ENCODE measurements around the gene NKAIN2. TPM values are rescaled to one million over a fixed set of nuclear protein-coding genes. Genes with fewer than 3 reads are reported as not detected.
"Not testable (repeated sequence)": the region's sequence is repeated elsewhere in the genome, so short reads cannot be mapped to it uniquely, and the experiment has no call there.

Gene NKAIN2
- total RNA-seq, 4 donors from 2014 or later, result 0.31 to 0.58 (median 0.39) TPM; not detected in 1

GRCh38 chr6:124339610-124340334 is 536.1 kb downstream of the NKAIN2 start:
- in situ Hi-C loops (cut with MboI; ENCODE audit: low sequenced_read_pairs in 4 of 4) (no loop called here), intact Hi-C loops (cut with DNase I; ENCODE audit: low total_unique reads) (loop anchor here (5.0 kb wide), 1 partner anchor 378 kb away; no protein-coding TSS in a partner anchor)
- H3K27ac ChIP-seq, result no peak overlapping the region
- no peak overlapping the region for H3K4me3 ChIP-seq
- H3K36me3 ChIP-seq, result no peaks in the 10 kb centered on the region
- H3K9me3 ChIP-seq, result no peaks in the 10 kb centered on the region
- no peak for ATAC-seq
- no peaks in the 10 kb centered on the region for H3K4me1 ChIP-seq
- no peaks in the 10 kb centered on the region for H3K27me3 ChIP-seq
- TF ChIP-seq POLR2A (IDR thresholded peaks at IDR 0.05), result no peak
- TF ChIP-seq, protein P1, sequence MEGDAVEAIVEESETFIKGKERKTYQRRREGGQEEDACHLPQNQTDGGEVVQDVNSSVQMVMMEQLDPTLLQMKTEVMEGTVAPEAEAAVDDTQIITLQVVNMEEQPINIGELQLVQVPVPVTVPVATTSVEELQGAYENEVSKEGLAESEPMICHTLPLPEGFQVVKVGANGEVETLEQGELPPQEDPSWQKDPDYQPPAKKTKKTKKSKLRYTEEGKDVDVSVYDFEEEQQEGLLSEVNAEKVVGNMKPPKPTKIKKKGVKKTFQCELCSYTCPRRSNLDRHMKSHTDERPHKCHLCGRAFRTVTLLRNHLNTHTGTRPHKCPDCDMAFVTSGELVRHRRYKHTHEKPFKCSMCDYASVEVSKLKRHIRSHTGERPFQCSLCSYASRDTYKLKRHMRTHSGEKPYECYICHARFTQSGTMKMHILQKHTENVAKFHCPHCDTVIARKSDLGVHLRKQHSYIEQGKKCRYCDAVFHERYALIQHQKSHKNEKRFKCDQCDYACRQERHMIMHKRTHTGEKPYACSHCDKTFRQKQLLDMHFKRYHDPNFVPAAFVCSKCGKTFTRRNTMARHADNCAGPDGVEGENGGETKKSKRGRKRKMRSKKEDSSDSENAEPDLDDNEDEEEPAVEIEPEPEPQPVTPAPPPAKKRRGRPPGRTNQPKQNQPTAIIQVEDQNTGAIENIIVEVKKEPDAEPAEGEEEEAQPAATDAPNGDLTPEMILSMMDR (IDR thresholded peaks at IDR 0.05 in 4 of 5, conservative IDR thresholded peaks at IDR 0.05 in 1 of 5), result no peak
- no peak for DNase-seq

GRCh38 chr6:124348339-124348738 is 544.7 kb downstream of the NKAIN2 start:
- H3K9me3 ChIP-seq; in situ Hi-C loops (cut with MboI; ENCODE audit: low sequenced_read_pairs in 4 of 4); H3K27ac ChIP-seq; H3K36me3 ChIP-seq; H3K4me1 ChIP-seq; H3K4me3 ChIP-seq; intact Hi-C loops (cut with DNase I; ENCODE audit: low total_unique reads); H3K27me3 ChIP-seq; DNase-seq; ATAC-seq: not testable (repeated sequence)

DNA sequence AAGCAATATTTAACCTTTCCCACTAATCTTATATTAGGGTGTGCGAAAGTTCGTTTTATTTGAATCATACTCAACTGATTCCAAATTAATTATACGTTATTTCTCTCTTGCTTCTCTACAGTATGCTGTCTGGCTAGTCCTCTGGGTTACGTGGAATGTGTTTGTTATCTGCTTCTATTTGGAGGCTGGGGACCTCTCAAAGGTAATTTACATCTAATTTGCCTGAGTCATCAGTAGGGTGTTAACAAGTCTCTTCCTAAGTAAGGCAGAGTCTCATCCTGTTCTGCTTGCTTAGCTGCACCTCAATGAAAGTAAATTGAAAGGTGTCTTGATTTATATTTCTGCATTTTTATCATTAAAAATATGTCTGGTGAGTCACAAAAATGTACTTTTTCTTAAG is 551.5 kb downstream of the NKAIN2 start:
- no peaks in the 10 kb centered on the region for H3K27me3 ChIP-seq
- DNase-seq, result no peak
- TF ChIP-seq POLR2A (IDR thresholded peaks at IDR 0.05), result no peak
- TF ChIP-seq, protein P1 (IDR thresholded peaks at IDR 0.05 in 4 of 5, conservative IDR thresholded peaks at IDR 0.05 in 1 of 5), result no peak
- no peak overlapping the region for H3K27ac ChIP-seq
- in situ Hi-C loops (cut with MboI; ENCODE audit: low sequenced_read_pairs in 4 of 4), result no loop called here
- no peaks in the 10 kb centered on the region for H3K9me3 ChIP-seq
- no peak for ATAC-seq
- H3K36me3 ChIP-seq, result no peaks in the 10 kb centered on the region
- H3K4me1 ChIP-seq, result no peaks in the 10 kb centered on the region
- no peak overlapping the region for H3K4me3 ChIP-seq
- intact Hi-C loops (cut with DNase I; ENCODE audit: low total_unique reads), result no loop called here

DNA sequence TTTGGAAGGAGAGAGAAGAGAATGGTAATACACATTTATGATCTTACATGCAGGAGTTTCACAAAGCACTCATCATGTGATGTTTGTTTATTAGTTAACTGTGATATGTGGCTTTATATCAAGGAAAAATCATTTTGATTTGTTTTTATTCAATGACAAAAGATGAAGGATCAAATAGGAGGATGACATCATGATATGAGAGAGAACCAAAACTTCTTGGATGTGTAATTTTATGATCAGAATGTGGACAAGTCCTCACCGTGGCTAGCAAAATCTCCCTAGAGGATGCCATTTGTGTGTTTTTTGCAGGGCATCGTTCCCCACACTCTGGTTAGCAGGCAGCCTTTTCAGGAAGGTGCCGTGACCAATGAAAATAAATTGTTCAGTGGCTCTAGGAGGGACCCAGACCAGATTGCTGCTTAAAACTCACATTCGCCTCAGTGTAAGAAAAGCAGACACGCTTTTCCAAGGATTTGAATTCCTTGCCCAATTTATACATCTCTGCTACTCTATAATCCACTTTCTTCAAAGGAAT is 552.7 kb downstream of the NKAIN2 start:
- in situ Hi-C loops (cut with MboI; ENCODE audit: low sequenced_read_pairs in 4 of 4), result no loop called here
- no peaks in the 10 kb centered on the region for H3K4me1 ChIP-seq
- no peaks in the 10 kb centered on the region for H3K27me3 ChIP-seq
- H3K36me3 ChIP-seq, result no peaks in the 10 kb centered on the region
- intact Hi-C loops (cut with DNase I; ENCODE audit: low total_unique reads), result no loop called here
- no peak overlapping the region for H3K27ac ChIP-seq
- no peaks in the 10 kb centered on the region for H3K9me3 ChIP-seq
- DNase-seq (no peak), ATAC-seq (no peak)
- H3K4me3 ChIP-seq, result no peak overlapping the region
- TF ChIP-seq, protein P1 (IDR thresholded peaks at IDR 0.05 in 4 of 5, conservative IDR thresholded peaks at IDR 0.05 in 1 of 5), result no peak

DNA sequence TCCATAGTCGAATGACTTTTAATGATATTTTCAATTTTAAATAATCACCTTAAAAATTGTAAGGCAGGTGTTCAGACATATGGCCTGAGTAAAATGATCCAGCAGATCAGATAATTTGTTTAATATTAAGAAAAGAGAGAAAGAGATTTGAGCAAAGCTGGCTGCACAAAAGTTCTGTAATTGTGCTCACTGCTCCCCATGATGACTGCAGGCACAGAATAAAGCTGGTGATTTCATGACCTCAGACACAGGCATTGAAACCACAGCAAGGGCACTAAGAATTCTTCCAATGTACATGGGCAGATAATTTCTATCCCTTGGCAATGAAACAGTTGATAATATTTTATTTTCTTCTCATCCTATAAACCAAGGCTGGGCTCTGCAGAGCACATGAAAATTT is 553.1 kb downstream of the NKAIN2 start:
- Histone ChIP-seq H3K27ac (no peak overlapping the region), H3K9me3 (no peaks in the 10 kb centered on the region), H3K27me3 (no peaks in the 10 kb centered on the region), H3K4me3 (no peak overlapping the region), H3K4me1 (no peaks in the 10 kb centered on the region), H3K36me3 (no peaks in the 10 kb centered on the region)
- no peak for DNase-seq
- intact Hi-C loops (cut with DNase I; ENCODE audit: low total_unique reads) (no loop called here), in situ Hi-C loops (cut with MboI; ENCODE audit: low sequenced_read_pairs in 4 of 4) (no loop called here)
- no peak for ATAC-seq
- TF ChIP-seq POLR2A (IDR thresholded peaks at IDR 0.05), result no peak
- TF ChIP-seq, protein P1 (IDR thresholded peaks at IDR 0.05 in 4 of 5, conservative IDR thresholded peaks at IDR 0.05 in 1 of 5), result no peak
